CD4-positive, CD25-positive, alpha-beta regulatory T cell (primary cell): ENCODE measurements around the gene ALDH1L1. TPM values are rescaled to one million over a fixed set of nuclear protein-coding genes. Genes with fewer than 3 reads are reported as not detected.

Experiments
- ATAC-seq, 2 donors: fragments of 150-1000 bp; cut with Tn5 transposase; one replicate each; pipeline ENCODE4 v1.10.0; 2021; ENCODE audit warnings: low read depth in 2 of 2, moderate number of reproducible peaks in 2 of 2, moderate library complexity in 1 of 2
- DNase-seq, 3 donors: peaks; one replicate each; pipeline versions ENCODE4 v3.0.0 to v3.0.0-alpha.2; 2012 to 2022; ENCODE audit warnings: mixed read lengths in 1 of 3
- H3K27ac ChIP-seq: one replicate; pipeline ENCODE4 v1.7.0; 2013; ENCODE audit warnings: mild to moderate bottlenecking, low read length; ENCODE audit not compliant: insufficient read depth, poor library complexity, severe bottlenecking
- H3K27me3 ChIP-seq: one replicate; pipeline ENCODE4 v1.7.0; 2013; ENCODE audit warnings: low read length; ENCODE audit not compliant: control insufficient read depth, insufficient read depth
- H3K36me3 ChIP-seq: one replicate; pipeline ENCODE4 v1.7.0; 2013; ENCODE audit warnings: mild to moderate bottlenecking, low read length, moderate library complexity; ENCODE audit not compliant: control insufficient read depth, insufficient read depth
- H3K4me1 ChIP-seq: 2 replicates; pipeline ENCODE4 v1.7.0; 2013; ENCODE audit warnings: mild to moderate bottlenecking, low read length; ENCODE audit not compliant: insufficient read depth, control insufficient read depth, poor library complexity, severe bottlenecking
- H3K4me3 ChIP-seq: one replicate; pipeline ENCODE4 v1.7.0; 2013; ENCODE audit warnings: low read depth, mild to moderate bottlenecking, low read length, moderate library complexity
- H3K9me3 ChIP-seq, 2 experiments: 1 replicate in 1 of 2; 2 replicates in 1 of 2; pipeline ENCODE4 v1.7.0; 2013; ENCODE audit warnings: low read length in 2 of 2, mild to moderate bottlenecking in 1 of 2, moderate library complexity in 1 of 2; ENCODE audit not compliant: control insufficient read depth in 2 of 2
- H3K27ac Mint-ChIP-seq, 3 donors: one replicate each; pipeline ENCODE4 v1.8.0; 2020 to 2022; ENCODE audit warnings: mild to moderate bottlenecking in 3 of 3, mixed read lengths in 3 of 3, moderate library complexity in 2 of 3
- H3K27me3 Mint-ChIP-seq: one replicate; pipeline ENCODE4 v1.8.0; 2022; ENCODE audit warnings: mild to moderate bottlenecking, mixed read lengths
- H3K36me3 Mint-ChIP-seq: one replicate; pipeline ENCODE4 v1.8.0; 2020; ENCODE audit warnings: mixed read lengths
- H3K4me1 Mint-ChIP-seq, 4 donors: one replicate each; pipeline ENCODE4 v1.8.0; 2020 to 2022; ENCODE audit warnings: mixed read lengths in 4 of 4, mild to moderate bottlenecking in 1 of 4
- H3K4me3 Mint-ChIP-seq, 4 donors: one replicate each; pipeline ENCODE4 v1.8.0; 2020 to 2022; ENCODE audit warnings: mild to moderate bottlenecking in 4 of 4, mixed read lengths in 4 of 4, moderate library complexity in 3 of 4
- H3K9me3 Mint-ChIP-seq, 7 donors: one replicate each; pipeline ENCODE4 v1.8.0; 2020 to 2022; ENCODE audit warnings: mixed read lengths in 7 of 7, mild to moderate bottlenecking in 3 of 7, moderate library complexity in 2 of 7
- polyA plus RNA-seq, 4 donors: library from polyadenylated mRNA; unstranded; fragments of 300-500 nt; fragmentation: Illumina TruSeq; gene quantifications; one replicate each; pipeline ENCODE4 v1.2.3, GENCODE V29; 2021
- total RNA-seq: library from RNA; stranded (reverse); gene quantifications from one replicate; pipeline ENCODE4 v1.2.3, GENCODE V29; 2022

ALDH1L1 gene
- total and polyA plus RNA-seq, 5 donors from 2014 or later = 0.08 TPM; not detected in 4

DNA sequence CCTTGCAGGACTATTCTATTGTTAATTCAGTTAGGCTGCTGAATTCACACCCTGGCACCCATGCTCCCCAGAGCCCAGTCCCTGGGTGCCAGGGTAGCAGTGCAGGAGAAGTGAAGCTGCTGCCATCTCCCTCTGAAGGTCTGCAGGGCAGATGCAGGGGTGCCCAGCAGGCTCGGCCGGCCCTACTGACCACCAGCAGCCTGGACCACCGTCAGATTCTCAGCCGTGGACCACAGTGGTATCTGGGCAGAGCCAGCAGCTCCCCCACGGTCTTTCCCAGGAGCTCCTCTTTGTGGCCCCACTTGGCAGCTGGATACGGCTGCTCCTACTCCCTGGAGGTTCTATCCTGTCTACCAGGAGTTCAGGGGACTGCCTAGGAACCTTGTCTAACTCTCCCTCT is 46.8 kb downstream of the ALDH1L1 start:
- H3K27ac ChIP-seq = no peak overlapping the region
- H3K4me3 ChIP-seq = no peak overlapping the region
- no peaks in the 10 kb centered on the region for H3K9me3 ChIP-seq
- no peak overlapping the region for H3K4me3 Mint-ChIP-seq
- H3K27ac Mint-ChIP-seq = no peak overlapping the region
- H3K4me1 ChIP-seq = peaks cover 4% of the 10 kb centered on the region
- no peak for DNase-seq
- H3K36me3 ChIP-seq = no peaks in the 10 kb centered on the region
- H3K4me1 Mint-ChIP-seq = no peaks in the 10 kb centered on the region
- no peak for ATAC-seq
- peaks cover 20% of the 10 kb centered on the region for H3K27me3 Mint-ChIP-seq
- no peaks in the 10 kb centered on the region for H3K9me3 Mint-ChIP-seq
- H3K27me3 ChIP-seq = peaks cover 3% of the 10 kb centered on the region
- H3K36me3 Mint-ChIP-seq = no peaks in the 10 kb centered on the region

DNA sequence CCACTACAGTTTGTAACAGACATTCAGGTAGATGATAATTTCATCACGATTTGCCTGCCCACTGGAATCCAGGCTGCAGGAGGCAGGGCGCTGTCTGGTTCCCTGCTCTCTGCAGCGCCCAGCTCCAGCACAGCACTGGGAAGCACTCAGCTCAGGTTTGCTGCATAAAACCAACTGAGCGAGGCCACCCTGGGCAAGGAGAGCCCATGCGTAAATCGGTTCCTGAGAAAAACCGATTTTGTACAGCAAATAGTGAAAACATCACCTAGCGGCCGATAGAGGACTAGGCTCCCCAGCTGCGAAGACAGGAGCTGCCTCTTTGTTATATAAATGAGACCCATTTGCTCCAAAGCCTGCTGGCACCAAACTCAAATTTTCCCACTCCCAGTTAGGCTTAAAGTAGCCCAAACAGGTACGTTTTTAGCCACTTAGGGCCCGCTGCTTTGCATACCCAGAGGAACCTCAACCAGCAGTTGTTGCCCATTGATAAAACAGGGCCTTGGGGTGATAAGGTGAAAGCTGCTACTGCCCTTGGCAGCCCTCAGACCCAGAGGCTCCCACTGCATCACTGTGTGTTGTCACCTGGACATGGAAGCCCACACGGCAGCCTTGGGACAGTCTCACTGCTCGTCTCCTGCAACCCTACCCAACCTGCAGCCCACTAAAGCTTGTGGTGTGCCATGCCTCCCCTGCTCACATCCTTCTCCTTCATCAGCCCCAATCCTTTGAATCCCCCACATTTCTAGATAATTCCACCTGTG is 47.5 kb downstream of the ALDH1L1 start:
- Histone ChIP-seq H3K9me3 (no peaks in the 10 kb centered on the region), H3K27me3 (no peaks in the 10 kb centered on the region), H3K4me3 (no peak overlapping the region), H3K36me3 (no peaks in the 10 kb centered on the region), H3K27ac (no peak overlapping the region), H3K4me1 (peaks cover 4% of the 10 kb centered on the region)
- Mint-ChIP-seq H3K36me3 (no peaks in the 10 kb centered on the region), H3K4me1 (no peaks in the 10 kb centered on the region), H3K4me3 (no peak overlapping the region), H3K9me3 (no peaks in the 10 kb centered on the region), H3K27me3 (peaks cover 17% of the 10 kb centered on the region), H3K27ac (no peak overlapping the region)
- DNase-seq = no peak
- ATAC-seq = no peak

DNA sequence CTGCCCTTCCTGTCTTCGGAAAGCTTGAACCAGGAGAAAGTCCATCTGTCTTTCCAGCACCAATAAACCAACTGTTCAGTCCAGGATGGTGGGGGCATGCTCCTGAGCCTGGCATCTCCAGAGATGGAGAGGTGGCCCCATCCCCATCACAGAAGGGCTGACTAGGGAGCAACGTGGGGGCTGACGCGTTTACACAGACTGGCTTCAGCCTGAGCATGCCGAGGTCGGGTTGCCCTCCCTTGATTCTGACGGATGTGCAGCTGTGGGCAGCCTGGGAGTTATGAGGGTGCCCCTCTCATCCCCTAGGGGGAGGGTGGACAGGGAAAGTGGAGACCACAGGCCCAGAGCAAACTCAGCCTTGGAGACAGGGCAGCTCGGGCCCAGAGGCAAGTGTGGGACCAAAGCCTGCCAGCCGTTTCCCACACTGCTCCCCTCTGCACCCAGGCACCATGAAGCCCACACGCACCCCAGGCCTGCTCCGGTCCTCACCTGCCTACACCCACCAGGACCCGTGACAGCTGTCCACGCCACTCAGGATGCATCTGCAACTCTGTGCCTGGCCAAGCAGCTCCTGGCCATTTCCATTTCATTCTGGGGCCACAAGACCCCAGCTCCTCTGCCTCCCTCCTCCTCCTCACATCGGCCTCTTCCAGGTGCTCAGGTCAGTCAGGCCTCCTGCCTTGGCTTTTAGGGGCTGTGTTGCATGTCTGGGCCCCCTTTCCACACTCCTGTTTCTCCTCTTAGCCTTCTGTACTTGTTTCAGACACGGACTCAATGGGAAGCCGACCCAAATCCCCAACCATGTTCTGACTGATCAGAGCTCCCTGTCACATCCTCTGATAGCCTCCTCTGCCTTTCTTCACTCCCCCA is 48.3 kb downstream of the ALDH1L1 start:
- H3K27ac Mint-ChIP-seq = no peak overlapping the region
- no peak overlapping the region for H3K4me3 Mint-ChIP-seq
- no peaks in the 10 kb centered on the region for H3K27me3 ChIP-seq
- H3K36me3 ChIP-seq = no peaks in the 10 kb centered on the region
- DNase-seq (no peak), ATAC-seq (no peak)
- H3K4me1 ChIP-seq = peaks cover 4% of the 10 kb centered on the region
- H3K27me3 Mint-ChIP-seq = peaks cover 17% of the 10 kb centered on the region
- H3K9me3 ChIP-seq = no peaks in the 10 kb centered on the region
- H3K9me3 Mint-ChIP-seq = no peaks in the 10 kb centered on the region
- H3K4me3 ChIP-seq = no peak overlapping the region
- no peaks in the 10 kb centered on the region for H3K36me3 Mint-ChIP-seq
- H3K4me1 Mint-ChIP-seq = no peaks in the 10 kb centered on the region
- H3K27ac ChIP-seq = no peak overlapping the region

DNA sequence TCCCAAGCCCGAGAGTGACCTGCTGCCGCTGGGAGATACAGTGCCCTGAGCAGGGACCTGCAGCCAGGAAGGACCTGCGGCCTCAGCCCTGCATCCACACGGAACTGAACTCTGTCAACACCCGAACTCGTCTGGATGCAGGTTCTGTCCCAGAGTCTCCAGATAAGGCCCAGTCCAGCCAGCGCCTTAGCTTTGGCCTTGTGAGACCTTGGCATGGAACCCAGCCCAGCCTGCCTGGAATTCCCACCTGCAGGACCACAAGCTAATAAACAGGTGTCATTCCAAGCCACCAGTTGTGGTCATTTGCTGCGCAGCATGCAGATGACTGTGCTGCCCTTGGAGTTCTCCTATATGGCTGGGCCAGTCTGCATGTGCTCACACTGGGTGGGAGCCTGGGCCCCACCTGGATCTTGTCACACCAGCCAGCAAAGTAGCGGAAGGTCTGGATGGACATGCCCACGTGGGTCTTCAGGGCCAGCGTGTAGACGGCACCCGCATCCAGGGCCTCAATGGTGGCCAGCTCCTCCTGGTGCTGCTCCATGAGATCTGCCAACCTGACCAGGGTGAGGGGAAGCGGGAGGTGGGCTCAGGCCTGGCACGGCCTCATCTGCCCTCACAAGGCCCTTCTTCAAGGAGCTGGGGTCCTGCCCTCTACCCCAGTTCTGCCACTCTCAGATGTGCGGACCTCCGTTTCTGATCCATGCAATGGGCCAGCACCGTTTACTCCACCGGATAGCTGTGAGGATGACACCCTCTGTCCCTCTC is 49.2 kb downstream of the ALDH1L1 start:
- Mint-ChIP-seq H3K27me3 (peaks cover 17% of the 10 kb centered on the region), H3K27ac (no peak overlapping the region), H3K36me3 (no peaks in the 10 kb centered on the region), H3K4me1 (no peaks in the 10 kb centered on the region), H3K9me3 (no peaks in the 10 kb centered on the region), H3K4me3 (no peak overlapping the region)
- ATAC-seq (no peak), DNase-seq (no peak)
- no peaks in the 10 kb centered on the region for H3K27me3 ChIP-seq
- H3K27ac ChIP-seq = no peak overlapping the region
- H3K4me3 ChIP-seq = no peak overlapping the region
- no peaks in the 10 kb centered on the region for H3K9me3 ChIP-seq
- H3K4me1 ChIP-seq = peaks cover 4% of the 10 kb centered on the region
- no peaks in the 10 kb centered on the region for H3K36me3 ChIP-seq

DNA sequence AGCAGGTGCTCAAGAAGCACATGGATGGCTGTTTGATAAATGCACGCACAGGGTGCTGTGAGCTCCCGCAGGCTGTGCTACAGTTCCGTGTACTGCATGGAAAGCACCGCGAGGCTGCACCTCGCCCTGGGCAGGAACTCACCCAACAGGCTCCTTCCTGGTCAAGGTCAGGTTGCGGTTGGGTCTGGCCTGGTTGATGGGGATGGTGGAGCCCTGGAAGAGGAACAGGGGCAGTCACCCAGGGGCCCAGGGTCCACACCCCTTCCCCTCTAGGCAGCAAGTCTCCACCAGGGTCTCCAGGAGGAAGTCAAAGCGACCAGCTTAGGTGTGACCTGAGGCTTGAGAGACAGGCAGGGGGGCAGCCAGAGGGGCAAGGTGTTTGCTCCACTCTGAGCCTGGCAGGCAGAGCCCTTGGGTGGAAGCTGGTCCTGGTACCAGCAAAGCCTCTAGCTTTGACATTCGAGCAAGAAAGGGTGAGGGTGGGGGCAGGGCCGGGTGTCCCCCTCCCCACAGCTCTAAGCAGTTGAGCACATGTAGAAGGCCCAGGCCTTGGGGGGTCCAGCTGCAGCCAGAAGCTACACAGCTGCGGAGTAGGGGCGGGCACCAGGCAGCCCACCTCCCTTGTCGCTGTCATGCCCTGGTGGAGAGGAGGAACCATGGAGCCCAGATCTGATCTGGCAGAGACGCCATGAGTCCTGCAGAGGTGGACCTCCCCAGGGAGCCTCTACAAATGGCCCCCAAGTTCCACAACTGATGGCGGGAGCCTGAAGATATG is 50.1 kb downstream of the ALDH1L1 start:
- no peak overlapping the region for H3K4me3 Mint-ChIP-seq
- no peaks in the 10 kb centered on the region for H3K9me3 Mint-ChIP-seq
- Histone ChIP-seq H3K27me3 (no peaks in the 10 kb centered on the region), H3K4me1 (peaks cover 4% of the 10 kb centered on the region), H3K36me3 (no peaks in the 10 kb centered on the region), H3K9me3 (no peaks in the 10 kb centered on the region), H3K27ac (no peak overlapping the region), H3K4me3 (no peak overlapping the region)
- DNase-seq = no peak
- H3K27me3 Mint-ChIP-seq = peaks cover 13% of the 10 kb centered on the region
- H3K27ac Mint-ChIP-seq = no peak overlapping the region
- ATAC-seq = no peak
- H3K4me1 Mint-ChIP-seq = no peaks in the 10 kb centered on the region
- no peaks in the 10 kb centered on the region for H3K36me3 Mint-ChIP-seq

DNA sequence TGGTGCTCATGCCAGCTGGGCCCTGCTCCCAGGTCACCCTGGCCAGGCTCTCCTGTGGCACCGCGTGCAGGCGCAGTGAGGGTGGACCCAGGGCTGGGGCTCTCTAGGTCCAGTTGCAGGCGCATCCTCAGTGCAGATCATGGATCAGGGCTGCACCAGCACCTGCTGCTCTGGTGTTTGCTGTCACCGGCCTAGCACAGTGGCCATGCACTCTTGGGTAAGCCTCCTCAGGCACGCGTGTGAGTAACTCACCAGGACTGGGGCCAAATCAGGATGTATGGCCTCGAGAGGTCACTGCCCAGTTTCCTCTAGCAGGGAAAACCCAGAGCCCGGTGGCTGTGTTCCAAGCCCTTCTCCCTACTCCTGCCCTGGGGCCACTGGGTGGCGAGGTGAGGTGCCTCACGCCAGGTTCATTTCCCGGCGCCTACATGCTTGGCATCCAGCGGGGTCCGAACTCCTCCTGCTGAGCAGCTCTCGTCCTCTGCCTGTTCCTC is 50.9 kb downstream of the ALDH1L1 start:
- Mint-ChIP-seq H3K9me3 (no peaks in the 10 kb centered on the region), H3K36me3 (no peaks in the 10 kb centered on the region), H3K4me1 (no peaks in the 10 kb centered on the region)

More for the DNA sequence above, 50.9 kb downstream of the ALDH1L1 start:
- DNase-seq (no peak), ATAC-seq (no peak)
- Histone ChIP-seq H3K36me3 (no peaks in the 10 kb centered on the region), H3K27ac (no peak overlapping the region), H3K9me3 (no peaks in the 10 kb centered on the region), H3K27me3 (no peaks in the 10 kb centered on the region), H3K4me1 (peaks cover 4% of the 10 kb centered on the region), H3K4me3 (no peak overlapping the region)
- Mint-ChIP-seq H3K4me3 (no peak overlapping the region), H3K27ac (no peak overlapping the region), H3K27me3 (peaks cover 14% of the 10 kb centered on the region)
